B cell (primary cell): ENCODE data around the gene SGCD.

Experiments
- CTCF ChIP-seq: fragments of 200-600 bp; IDR thresholded peaks from one replicate; pipeline ENCODE4 v1.8.0; 2022; ENCODE audit warnings: antibody characterized with exemption, mild to moderate bottlenecking
- EZH2 ChIP-seq: IDR thresholded peaks from 2 replicates; pipeline ENCODE4 v1.6.1; 2012; ENCODE audit warnings: borderline replicate concordance, low read depth, mild to moderate bottlenecking, moderate library complexity, low read length; ENCODE audit not compliant: insufficient read depth, poor library complexity, severe bottlenecking

DNA sequence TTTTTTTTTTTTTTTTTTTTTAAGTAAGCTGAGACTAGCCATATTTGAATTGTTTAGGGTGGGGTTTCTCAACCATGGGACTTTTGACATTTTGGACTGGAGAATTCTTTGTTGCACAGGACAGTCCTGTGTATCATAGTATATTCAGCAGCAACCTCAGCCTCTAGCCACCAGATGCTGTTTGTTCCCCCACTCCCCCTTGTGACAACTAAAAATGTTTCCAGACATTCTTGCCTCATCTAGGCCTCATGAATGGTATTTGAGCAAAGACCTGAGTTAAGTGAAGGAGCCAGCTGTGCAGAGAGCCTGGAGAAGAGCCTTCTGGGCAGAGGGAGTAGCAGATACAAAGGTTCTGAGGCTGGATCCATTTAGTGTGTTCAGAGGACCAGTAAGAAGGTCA, 155.9 kb downstream of the SGCD start:
- no peak for TF ChIP-seq CTCF
- no peak for TF ChIP-seq EZH2
